Stimulated activated CD8-positive, alpha-beta memory T cell treated with anti-CD3 and anti-CD28 coated beads, Interleukin-4, amount 100 ng/mL, for 24 hours (primary cell): ENCODE results near the gene HLA-DQB1.
"Not testable (repeated sequence)": the region's sequence is repeated elsewhere in the genome, so short reads cannot be mapped to it uniquely, and the experiment has no call there.

Source experiments
- DNase-seq: peaks from one replicate; pipeline ENCODE4 v3.0.0-alpha.2; 2020; ENCODE audit warnings: low read depth

Gene HLA-DQB1

GRCh38 chr6:32662099-32662498 is 4.4 kb downstream of the HLA-DQB1 start:
- no peak for DNase-seq

- no peak for DNase-seq
Measured at GRCh38 chr6:32659856-32660595, 6.4 kb downstream of the HLA-DQB1 start.

GRCh38 chr6:32658268-32658897 is 8.1 kb downstream of the HLA-DQB1 start:
- DNase-seq = no peak

GRCh38 chr6:32657819-32658218 is 8.6 kb downstream of the HLA-DQB1 start:
- not testable (repeated sequence) for DNase-seq

GRCh38 chr6:32657329-32657728 is 9.1 kb downstream of the HLA-DQB1 start:
- not testable (repeated sequence) for DNase-seq

GRCh38 chr6:32655203-32655710 is 11.2 kb downstream of the HLA-DQB1 start:
- no peak for DNase-seq

- no peak for DNase-seq
Measured at GRCh38 chr6:32645047-32645703, 21.3 kb downstream of the HLA-DQB1 start.

- DNase-seq = no peak
Measured at GRCh38 chr6:32643904-32644303, 22.6 kb downstream of the HLA-DQB1 start.

GRCh38 chr6:32642720-32643106 is 23.7 kb downstream of the HLA-DQB1 start:
- DNase-seq = no peak

GRCh38 chr6:32641785-32642719 is 24.4 kb downstream of the HLA-DQB1 start:
- DNase-seq = not testable (repeated sequence)

GRCh38 chr6:32641122-32641521 is 25.3 kb downstream of the HLA-DQB1 start:
- DNase-seq = no peak

- no peak for DNase-seq
Measured at GRCh38 chr6:32639440-32640394, 26.7 kb downstream of the HLA-DQB1 start.

- DNase-seq = no peak
Measured at GRCh38 chr6:32638532-32639219, 27.8 kb downstream of the HLA-DQB1 start.

GRCh38 chr6:32637883-32638282 is 28.6 kb downstream of the HLA-DQB1 start:
- DNase-seq = no peak

- DNase-seq = no peak
Measured at GRCh38 chr6:32637219-32637880, 29.1 kb downstream of the HLA-DQB1 start, which contains the start of gene HLA-DQA1. TSS of gene HLA-DQA1 (plus strand) at chr6:32637406. CDS start at chr6:32637459, 53 bp downstream.

- no peak for DNase-seq
Measured at GRCh38 chr6:32635526-32636123, 30.8 kb downstream of the HLA-DQB1 start.

- not testable (repeated sequence) for DNase-seq
Measured at GRCh38 chr6:32629793-32630192, 36.7 kb downstream of the HLA-DQB1 start.

GRCh38 chr6:32627831-32628230 is 38.6 kb downstream of the HLA-DQB1 start:
- DNase-seq = no peak

- no peak for DNase-seq
Measured at GRCh38 chr6:32627249-32627648, 39.2 kb downstream of the HLA-DQB1 start.
